Mammary epithelial cell (primary cell): Measurements from ENCODE around the gene PODNL1.

Experiments used
- CTCF ChIP-seq, 2 donors: IDR thresholded peaks in 1 of 2; conservative IDR thresholded peaks in 1 of 2; 2 replicates each; pipeline ENCODE4 v1.5.1; 2011 to 2012; ENCODE audit warnings: inconsistent platforms in 2 of 2, low read length in 2 of 2, mild to moderate bottlenecking in 2 of 2, control low read depth in 1 of 2, low read depth in 1 of 2; ENCODE audit not compliant: insufficient read depth in 1 of 2; ENCODE audit errors: extremely low read depth in 1 of 2
- EZH2 ChIP-seq: IDR thresholded peaks from 2 replicates; pipeline ENCODE4 v1.6.1; 2012; ENCODE audit warnings: low read length, inconsistent platforms, borderline replicate concordance

- TF ChIP-seq CTCF (conservative IDR thresholded peaks at IDR 0.05 in 1 of 2, IDR thresholded peaks at IDR 0.05 in 1 of 2; ENCODE audit: extremely low read depth in 1 of 2, insufficient read depth in 1 of 2, low read depth in 1 of 2, low read length in 2 of 2) (no peak), EZH2 (no peak)
Measured at GRCh38 chr19:13980340-13980739, 42.1 kb upstream of the PODNL1 start.
